ENCODE results near the gene TERT. TPM values are rescaled to one million over a fixed set of nuclear protein-coding genes. Genes with fewer than 3 reads are reported as not detected.

The TERT gene
- total RNA-seq, 2 experiments from 2014 or later: 0.36 TPM; not detected in 1

DNA sequence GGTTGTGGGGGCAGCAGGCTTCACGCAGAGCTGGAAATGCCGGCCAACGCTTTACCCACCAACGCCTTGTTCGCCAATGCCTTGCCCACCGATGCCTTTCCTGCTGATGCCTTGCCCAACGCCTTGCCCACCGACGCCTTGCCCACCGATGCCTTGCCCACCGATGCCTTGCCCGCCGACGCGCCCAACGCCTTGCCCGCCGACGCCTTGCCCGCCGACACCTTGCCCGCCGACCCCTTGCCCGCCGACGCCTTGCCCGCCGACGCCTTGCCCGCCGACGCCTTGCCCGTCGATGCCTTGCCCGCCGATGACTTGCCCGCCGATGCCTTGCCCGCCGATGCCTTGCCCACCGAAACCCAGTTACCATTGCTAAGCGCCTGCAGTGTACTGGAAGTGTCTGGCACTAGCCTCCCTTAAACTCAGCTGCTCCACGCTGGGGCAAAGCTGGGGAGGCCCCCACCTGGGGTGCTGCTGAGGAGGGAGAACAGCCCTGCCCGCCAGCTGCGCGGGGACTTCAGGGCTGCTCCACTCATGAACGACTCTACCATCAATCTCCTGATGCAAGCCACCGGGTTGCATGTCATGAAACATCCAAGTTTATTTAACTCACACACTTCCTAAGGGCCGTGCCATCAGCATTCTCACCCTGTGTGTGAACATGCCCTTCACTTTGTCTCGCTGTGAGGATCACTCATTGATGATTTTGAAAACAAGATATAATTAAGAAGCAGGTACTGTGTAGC lies 67.9 kb downstream of the TERT start:
- no peak overlapping the region for H3K27ac Mint-ChIP-seq
- ATAC-seq (ENCODE audit: low read depth): no peak
- DNase-seq: no peak

DNA sequence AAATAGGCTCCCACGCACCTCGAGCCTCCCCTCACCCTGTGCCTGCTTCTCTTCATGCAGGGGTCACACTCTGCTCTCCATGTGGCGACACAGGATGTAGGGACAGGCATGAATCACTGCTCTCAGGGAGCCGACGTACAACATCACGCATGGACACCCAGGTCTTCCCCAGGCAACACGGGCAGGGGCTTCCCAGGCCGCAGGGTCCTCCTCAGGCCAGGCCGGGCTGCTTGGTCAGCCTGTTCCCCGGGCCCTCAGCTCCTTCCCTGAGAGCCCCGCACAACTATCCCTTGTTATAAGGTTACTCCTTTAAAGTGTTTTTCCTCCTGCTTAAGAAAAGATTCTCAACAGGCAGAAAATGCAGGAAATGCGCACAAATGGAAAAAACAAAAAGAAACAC lies 68.6 kb downstream of the TERT start:
- no peak overlapping the region for H3K4me3 Mint-ChIP-seq
- DNase-seq: no peak
- no peak overlapping the region for H3K27ac Mint-ChIP-seq
- POLR2A ChIA-PET: no interaction called here
- ATAC-seq (ENCODE audit: low read depth): no peak
- peaks cover 35% of the 10 kb centered on the region for H3K27me3 Mint-ChIP-seq
- H3K4me1 Mint-ChIP-seq: peaks cover 14% of the 10 kb centered on the region
- H3K9me3 Mint-ChIP-seq: peaks cover 3% of the 10 kb centered on the region
- no peaks in the 10 kb centered on the region for H3K36me3 Mint-ChIP-seq

More for the DNA sequence above, 67.9 kb downstream of the TERT start:
- POLR2A ChIA-PET: no interaction called here
- no peak overlapping the region for H3K4me3 Mint-ChIP-seq
- no peaks in the 10 kb centered on the region for H3K36me3 Mint-ChIP-seq
- H3K4me1 Mint-ChIP-seq: peaks cover 14% of the 10 kb centered on the region
- H3K27me3 Mint-ChIP-seq: peaks cover 35% of the 10 kb centered on the region
- H3K9me3 Mint-ChIP-seq: peaks cover 3% of the 10 kb centered on the region

- Mint-ChIP-seq H3K9me3 (peaks cover 3% of the 10 kb centered on the region), H3K4me1 (peaks cover 12% of the 10 kb centered on the region), H3K4me3 (no peak within 1 kb of the TSS), H3K27ac (no peak within 1 kb of the TSS), H3K27me3 (peaks cover 33% of the 10 kb centered on the region), H3K36me3 (no peaks in the 10 kb centered on the region)
- ATAC-seq (ENCODE audit: low read depth) (no peak), DNase-seq (no peak)
- POLR2A ChIA-PET: no interaction called here
Measured at GRCh38 chr5:1225081-1225480, 69.8 kb downstream of the TERT start, which contains the start of gene SLC6A18. Gene SLC6A18, plus strand, starts transcription at chr5:1225381. Its CDS starts 97 bp downstream, at chr5:1225478.

DNA sequence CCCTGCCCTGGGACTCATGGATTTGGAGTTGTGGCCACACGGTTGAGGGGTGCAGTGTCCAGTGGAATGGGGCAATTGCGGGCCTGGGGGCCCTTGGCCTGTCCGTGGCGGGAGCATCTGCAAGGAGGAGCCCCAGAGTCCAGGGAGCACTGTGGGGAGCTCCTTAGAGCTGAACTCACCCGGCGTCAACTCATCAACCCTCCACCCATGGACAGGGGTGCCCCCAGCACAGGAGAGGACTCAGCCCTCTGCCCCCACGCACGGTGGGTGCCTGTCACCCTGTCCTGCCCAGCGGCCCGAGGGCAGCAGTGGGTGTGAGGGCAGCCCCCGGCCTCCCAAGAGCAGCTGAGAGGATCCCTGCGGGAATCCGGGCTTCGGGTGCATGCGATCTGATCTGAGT lies 70.2 kb downstream of the TERT start:
- no peak for ATAC-seq (ENCODE audit: low read depth)
- H3K4me3 Mint-ChIP-seq: no peak overlapping the region
- POLR2A ChIA-PET: no interaction called here

GRCh38 chr5:1223278-1223670 lies 71.6 kb downstream of the TERT start:
- H3K4me3 Mint-ChIP-seq: no peak overlapping the region
- no peaks in the 10 kb centered on the region for H3K36me3 Mint-ChIP-seq
- DNase-seq: no peak
- peaks cover under 1% of the 10 kb centered on the region for H3K9me3 Mint-ChIP-seq
- ATAC-seq (ENCODE audit: low read depth): no peak
- H3K27ac Mint-ChIP-seq: no peak overlapping the region
- POLR2A ChIA-PET: no interaction called here
- H3K4me1 Mint-ChIP-seq: no peaks in the 10 kb centered on the region
- peaks cover 25% of the 10 kb centered on the region for H3K27me3 Mint-ChIP-seq

More for the DNA sequence above, 70.2 kb downstream of the TERT start:
- H3K27me3 Mint-ChIP-seq: peaks cover 29% of the 10 kb centered on the region
- peaks cover 9% of the 10 kb centered on the region for H3K4me1 Mint-ChIP-seq
- no peak for DNase-seq
- no peaks in the 10 kb centered on the region for H3K36me3 Mint-ChIP-seq
- H3K27ac Mint-ChIP-seq: no peak overlapping the region
- peaks cover 3% of the 10 kb centered on the region for H3K9me3 Mint-ChIP-seq

DNA sequence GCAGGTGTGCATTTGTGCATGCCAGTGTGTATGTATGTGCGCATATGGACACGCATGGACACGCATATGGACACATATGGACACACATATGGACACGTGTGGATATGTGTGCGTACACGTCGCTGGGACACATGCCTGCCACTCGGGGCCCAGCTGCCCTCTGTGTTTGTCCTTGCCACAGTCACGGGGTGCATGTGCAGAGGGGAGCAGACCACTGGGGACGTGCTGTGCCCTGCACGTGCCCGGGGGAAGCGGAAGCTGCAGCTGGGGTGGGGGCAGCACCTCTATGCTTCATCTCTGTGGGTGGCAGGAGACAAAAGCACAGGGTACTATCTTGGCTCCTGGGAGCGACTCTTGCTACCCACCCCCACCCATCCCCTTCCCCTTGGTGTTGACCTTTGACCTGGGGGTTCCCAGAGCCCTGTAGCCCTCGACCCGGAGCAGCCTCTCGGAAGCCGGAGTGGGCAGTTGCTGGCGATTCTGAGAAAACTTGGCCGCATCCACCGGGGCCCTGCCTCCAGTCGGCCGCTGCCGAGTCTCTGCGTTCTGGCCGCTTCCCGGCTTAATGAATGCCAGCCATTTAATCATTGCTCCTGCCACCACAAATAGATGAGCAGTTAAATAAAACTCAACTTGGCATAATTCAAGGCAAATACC lies 72.1 kb downstream of the TERT start:
- H3K27me3 Mint-ChIP-seq: peaks cover 22% of the 10 kb centered on the region
- H3K4me3 Mint-ChIP-seq: no peak overlapping the region
- ATAC-seq (ENCODE audit: low read depth): no peak
- no peak overlapping the region for H3K27ac Mint-ChIP-seq
- peaks cover under 1% of the 10 kb centered on the region for H3K4me1 Mint-ChIP-seq
- no peaks in the 10 kb centered on the region for H3K36me3 Mint-ChIP-seq
- no peaks in the 10 kb centered on the region for H3K9me3 Mint-ChIP-seq
- POLR2A ChIA-PET: no interaction called here
- DNase-seq: no peak

DNA sequence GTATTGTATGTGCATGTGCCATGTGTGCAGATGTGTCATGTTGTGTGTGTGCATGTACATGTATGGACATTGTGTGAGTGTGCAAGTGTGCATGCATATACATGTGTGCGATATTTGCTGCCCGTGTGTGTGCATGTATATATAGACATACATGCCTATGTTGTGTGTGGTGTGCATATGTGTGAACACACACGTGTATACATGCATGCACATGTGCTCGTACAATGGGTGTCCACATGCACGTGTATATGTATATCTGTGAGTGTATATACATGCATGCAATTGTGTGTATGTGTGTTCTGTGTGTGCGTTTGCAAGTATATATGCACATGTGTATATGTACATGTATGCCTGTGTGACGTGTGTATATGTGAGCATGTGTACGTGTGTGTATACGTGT lies 72.7 kb downstream of the TERT start:
- DNase-seq (no peak), ATAC-seq (ENCODE audit: low read depth) (no peak)
- Mint-ChIP-seq H3K4me1 (peaks cover 2% of the 10 kb centered on the region), H3K27ac (no peak overlapping the region), H3K9me3 (no peaks in the 10 kb centered on the region), H3K36me3 (no peaks in the 10 kb centered on the region), H3K27me3 (peaks cover 18% of the 10 kb centered on the region), H3K4me3 (no peak overlapping the region)
- POLR2A ChIA-PET: no interaction called here

DNA sequence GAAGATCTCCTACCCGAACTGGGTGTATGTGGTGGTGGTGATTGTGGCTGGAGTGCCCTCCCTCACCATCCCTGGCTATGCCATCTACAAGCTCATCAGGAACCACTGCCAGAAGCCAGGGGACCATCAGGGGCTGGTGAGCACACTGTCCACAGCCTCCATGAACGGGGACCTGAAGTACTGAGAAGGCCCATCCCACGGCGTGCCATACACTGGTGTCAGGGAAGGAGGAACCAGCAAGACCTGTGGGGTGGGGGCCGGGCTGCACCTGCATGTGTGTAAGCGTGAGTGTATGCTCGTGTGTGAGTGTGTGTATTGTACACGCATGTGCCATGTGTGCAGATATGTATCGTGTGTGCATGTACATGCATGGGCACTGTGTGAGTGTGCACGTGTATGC lies 73.1 kb downstream of the TERT start:
- no peaks in the 10 kb centered on the region for H3K36me3 Mint-ChIP-seq

GRCh38 chr5:1220831-1221230 lies 74.0 kb downstream of the TERT start:
- H3K9me3 Mint-ChIP-seq: peaks cover under 1% of the 10 kb centered on the region
- POLR2A ChIA-PET: no interaction called here
- H3K27me3 Mint-ChIP-seq: peaks cover 14% of the 10 kb centered on the region
- H3K4me1 Mint-ChIP-seq: peaks cover 2% of the 10 kb centered on the region
- DNase-seq (no peak), ATAC-seq (ENCODE audit: low read depth) (no peak)
- no peak overlapping the region for H3K4me3 Mint-ChIP-seq
- no peaks in the 10 kb centered on the region for H3K36me3 Mint-ChIP-seq
- no peak overlapping the region for H3K27ac Mint-ChIP-seq

More for the DNA sequence above, 73.1 kb downstream of the TERT start:
- H3K4me1 Mint-ChIP-seq: peaks cover 2% of the 10 kb centered on the region
- POLR2A ChIA-PET: no interaction called here
- H3K27me3 Mint-ChIP-seq: peaks cover 15% of the 10 kb centered on the region
- H3K27ac Mint-ChIP-seq: no peak overlapping the region
- H3K9me3 Mint-ChIP-seq: no peaks in the 10 kb centered on the region
- no peak overlapping the region for H3K4me3 Mint-ChIP-seq
- ATAC-seq (ENCODE audit: low read depth) (no peak), DNase-seq (no peak)

GRCh38 chr5:1220351-1220750 lies 74.5 kb downstream of the TERT start:
- ATAC-seq (ENCODE audit: low read depth) (no peak), DNase-seq (no peak)
- POLR2A ChIA-PET: no interaction called here
- H3K27ac Mint-ChIP-seq: no peak overlapping the region
- peaks cover 2% of the 10 kb centered on the region for H3K4me1 Mint-ChIP-seq
- no peak overlapping the region for H3K4me3 Mint-ChIP-seq
- H3K9me3 Mint-ChIP-seq: peaks cover 1% of the 10 kb centered on the region
- H3K27me3 Mint-ChIP-seq: peaks cover 14% of the 10 kb centered on the region
- no peaks in the 10 kb centered on the region for H3K36me3 Mint-ChIP-seq

- no peak overlapping the region for H3K27ac Mint-ChIP-seq
- DNase-seq: no peak
- ATAC-seq (ENCODE audit: low read depth): no peak
- POLR2A ChIA-PET: no interaction called here
- H3K36me3 Mint-ChIP-seq: no peaks in the 10 kb centered on the region
- peaks cover 2% of the 10 kb centered on the region for H3K4me1 Mint-ChIP-seq
- H3K27me3 Mint-ChIP-seq: peaks cover 10% of the 10 kb centered on the region
- H3K9me3 Mint-ChIP-seq: peaks cover 1% of the 10 kb centered on the region
- H3K4me3 Mint-ChIP-seq: no peak overlapping the region
Measured at GRCh38 chr5:1219768-1220100, 75.1 kb downstream of the TERT start.

GRCh38 chr5:1219098-1219767 lies 75.6 kb downstream of the TERT start:
- Mint-ChIP-seq H3K36me3 (no peaks in the 10 kb centered on the region), H3K27ac (no peak overlapping the region), H3K27me3 (peaks cover 9% of the 10 kb centered on the region), H3K9me3 (peaks cover 1% of the 10 kb centered on the region), H3K4me3 (no peak overlapping the region), H3K4me1 (peaks cover 2% of the 10 kb centered on the region)
- POLR2A ChIA-PET: no interaction called here
- ATAC-seq (ENCODE audit: low read depth) (no peak), DNase-seq (no peak)

- ATAC-seq (ENCODE audit: low read depth) (no peak), DNase-seq (no peak)
- no peaks in the 10 kb centered on the region for H3K36me3 Mint-ChIP-seq
- peaks cover 5% of the 10 kb centered on the region for H3K27me3 Mint-ChIP-seq
- no peak overlapping the region for H3K27ac Mint-ChIP-seq
- H3K4me1 Mint-ChIP-seq: peaks cover 2% of the 10 kb centered on the region
- peaks cover 1% of the 10 kb centered on the region for H3K9me3 Mint-ChIP-seq
- POLR2A ChIA-PET: no interaction called here
- H3K4me3 Mint-ChIP-seq: no peak overlapping the region
Measured at GRCh38 chr5:1218351-1219080, 76.4 kb downstream of the TERT start.
